ENCODE data around the gene NAV3. TPM values are rescaled to one million over a fixed set of nuclear protein-coding genes. Genes with fewer than 3 reads are reported as not detected.

Gene NAV3
- total RNA-seq, 1 donor from 2014 or later = 8.1 TPM

DNA sequence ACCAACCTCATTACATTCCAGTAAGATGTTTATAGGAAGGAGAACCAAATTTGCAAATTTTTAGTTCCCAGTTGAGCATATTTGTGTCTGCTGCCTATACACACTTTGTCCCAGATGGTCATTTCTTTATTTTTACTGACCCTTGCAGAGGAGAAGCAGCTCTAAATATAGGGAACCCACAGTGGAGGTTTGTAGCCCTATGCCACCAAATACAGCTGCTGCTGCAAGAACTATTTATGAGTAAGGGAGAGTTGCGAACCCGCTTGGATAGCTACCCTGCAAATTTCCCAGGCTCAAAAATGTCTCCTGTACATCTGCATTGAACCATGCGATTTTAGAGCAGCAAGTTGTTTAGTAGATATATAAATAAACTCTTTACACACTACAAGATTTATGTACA, 48.2 kb downstream of the NAV3 start:
- Mint-ChIP-seq H3K9me3 (ENCODE audit: unreplicated experiment) (no peaks in the 10 kb centered on the region), H3K4me3 (ENCODE audit: unreplicated experiment) (no peak overlapping the region), H3K36me3 (ENCODE audit: unreplicated experiment) (no peaks in the 10 kb centered on the region), H3K27me3 (ENCODE audit: unreplicated experiment) (peaks cover 33% of the 10 kb centered on the region), H3K27ac (ENCODE audit: unreplicated experiment) (no peak overlapping the region), H3K4me1 (ENCODE audit: unreplicated experiment) (no peaks in the 10 kb centered on the region)
- TF ChIP-seq, protein P1, sequence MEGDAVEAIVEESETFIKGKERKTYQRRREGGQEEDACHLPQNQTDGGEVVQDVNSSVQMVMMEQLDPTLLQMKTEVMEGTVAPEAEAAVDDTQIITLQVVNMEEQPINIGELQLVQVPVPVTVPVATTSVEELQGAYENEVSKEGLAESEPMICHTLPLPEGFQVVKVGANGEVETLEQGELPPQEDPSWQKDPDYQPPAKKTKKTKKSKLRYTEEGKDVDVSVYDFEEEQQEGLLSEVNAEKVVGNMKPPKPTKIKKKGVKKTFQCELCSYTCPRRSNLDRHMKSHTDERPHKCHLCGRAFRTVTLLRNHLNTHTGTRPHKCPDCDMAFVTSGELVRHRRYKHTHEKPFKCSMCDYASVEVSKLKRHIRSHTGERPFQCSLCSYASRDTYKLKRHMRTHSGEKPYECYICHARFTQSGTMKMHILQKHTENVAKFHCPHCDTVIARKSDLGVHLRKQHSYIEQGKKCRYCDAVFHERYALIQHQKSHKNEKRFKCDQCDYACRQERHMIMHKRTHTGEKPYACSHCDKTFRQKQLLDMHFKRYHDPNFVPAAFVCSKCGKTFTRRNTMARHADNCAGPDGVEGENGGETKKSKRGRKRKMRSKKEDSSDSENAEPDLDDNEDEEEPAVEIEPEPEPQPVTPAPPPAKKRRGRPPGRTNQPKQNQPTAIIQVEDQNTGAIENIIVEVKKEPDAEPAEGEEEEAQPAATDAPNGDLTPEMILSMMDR (IDR thresholded peaks at IDR 0.05) = no peak
- DNase-seq (ENCODE audit: extremely low spot score, unreplicated experiment) = no peak

DNA sequence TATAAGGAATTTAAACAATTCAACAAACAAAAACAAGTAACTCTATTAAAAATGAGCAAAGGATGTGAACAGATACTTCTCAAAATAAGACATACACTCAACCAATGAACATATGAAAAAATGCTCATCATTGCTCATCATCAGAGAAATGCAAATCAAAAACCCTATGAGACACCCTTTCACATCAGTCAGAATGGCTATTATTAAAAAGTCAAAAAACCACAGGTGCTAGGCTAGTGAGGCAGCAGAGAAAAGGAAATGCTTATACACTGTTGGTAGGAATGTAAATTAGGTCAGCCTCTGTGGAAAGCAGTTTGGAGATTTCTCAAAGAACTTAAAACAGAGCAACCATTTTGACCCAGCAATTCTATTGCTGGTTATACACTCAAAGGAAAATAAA, 52.0 kb downstream of the NAV3 start:
- peaks cover 36% of the 10 kb centered on the region for H3K27me3 Mint-ChIP-seq (ENCODE audit: unreplicated experiment)
- no peaks in the 10 kb centered on the region for H3K4me1 Mint-ChIP-seq (ENCODE audit: unreplicated experiment)
- H3K27ac Mint-ChIP-seq (ENCODE audit: unreplicated experiment) = no peak overlapping the region
- no peak overlapping the region for H3K4me3 Mint-ChIP-seq (ENCODE audit: unreplicated experiment)
- no peak for DNase-seq (ENCODE audit: extremely low spot score, unreplicated experiment)
- H3K36me3 Mint-ChIP-seq (ENCODE audit: unreplicated experiment) = no peaks in the 10 kb centered on the region
- H3K9me3 Mint-ChIP-seq (ENCODE audit: unreplicated experiment) = no peaks in the 10 kb centered on the region
- TF ChIP-seq, protein P1 (IDR thresholded peaks at IDR 0.05) = no peak

DNA sequence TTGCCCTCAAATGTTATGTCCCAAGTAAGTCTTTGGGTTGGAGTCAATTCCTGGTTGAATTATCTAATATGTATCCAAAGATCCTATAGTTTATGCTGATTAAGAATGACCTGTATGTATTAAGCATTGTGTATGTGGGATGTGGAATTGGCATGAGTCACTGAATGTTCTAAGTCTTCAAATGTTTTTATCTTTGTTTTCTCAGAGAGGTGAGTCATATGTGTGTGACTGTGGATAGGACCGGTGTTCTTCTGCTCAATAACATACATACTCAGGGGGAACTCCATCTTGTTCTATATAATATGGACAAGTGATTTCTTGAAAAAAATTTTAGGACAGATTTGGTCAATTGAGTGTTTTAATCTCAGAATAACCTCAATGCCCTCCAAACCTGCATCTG, 57.9 kb downstream of the NAV3 start:
- H3K36me3 Mint-ChIP-seq (ENCODE audit: unreplicated experiment) = no peaks in the 10 kb centered on the region
- no peak for DNase-seq (ENCODE audit: extremely low spot score, unreplicated experiment)

DNA sequence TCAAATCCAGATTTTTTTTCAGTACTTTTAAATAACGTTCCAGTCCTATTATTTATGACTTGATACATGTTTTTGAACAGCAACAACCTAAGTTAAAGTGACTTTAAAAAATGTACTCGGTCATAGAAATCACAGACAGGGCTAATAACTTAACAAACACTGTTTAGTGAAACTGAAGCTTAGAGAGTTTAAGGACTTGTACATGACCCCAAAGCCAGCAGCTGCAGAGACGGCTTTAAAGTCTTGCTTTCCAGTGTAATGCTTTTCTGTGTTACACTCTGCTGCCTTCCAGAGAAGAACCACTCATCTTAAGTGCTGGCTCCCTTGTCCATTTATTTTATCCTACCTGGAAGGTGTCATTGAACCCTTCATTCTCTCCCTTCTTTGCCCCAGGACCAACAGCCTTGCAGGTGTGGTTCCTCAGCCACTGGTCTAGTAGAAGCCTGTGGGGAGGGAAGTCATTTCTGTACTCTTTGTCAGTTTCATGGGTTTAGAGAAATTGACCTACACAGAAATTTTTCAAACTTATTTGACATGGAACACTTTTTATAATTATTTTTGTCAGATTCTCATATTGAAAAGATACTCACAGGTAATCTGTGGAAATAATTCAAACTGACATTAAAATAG, 60.9 kb downstream of the NAV3 start:
- H3K36me3 Mint-ChIP-seq (ENCODE audit: unreplicated experiment) = no peaks in the 10 kb centered on the region
- TF ChIP-seq, protein P1 (IDR thresholded peaks at IDR 0.05) = no peak
- H3K4me3 Mint-ChIP-seq (ENCODE audit: unreplicated experiment) = no peak overlapping the region
- DNase-seq (ENCODE audit: extremely low spot score, unreplicated experiment) = no peak
- H3K27ac Mint-ChIP-seq (ENCODE audit: unreplicated experiment) = no peak overlapping the region
- peaks cover 7% of the 10 kb centered on the region for H3K4me1 Mint-ChIP-seq (ENCODE audit: unreplicated experiment)
- H3K9me3 Mint-ChIP-seq (ENCODE audit: unreplicated experiment) = no peaks in the 10 kb centered on the region
- peaks cover 2% of the 10 kb centered on the region for H3K27me3 Mint-ChIP-seq (ENCODE audit: unreplicated experiment)

More for the DNA sequence above, 57.9 kb downstream of the NAV3 start:
- peaks cover 17% of the 10 kb centered on the region for H3K27me3 Mint-ChIP-seq (ENCODE audit: unreplicated experiment)
- no peak overlapping the region for H3K27ac Mint-ChIP-seq (ENCODE audit: unreplicated experiment)
- no peaks in the 10 kb centered on the region for H3K9me3 Mint-ChIP-seq (ENCODE audit: unreplicated experiment)
- H3K4me1 Mint-ChIP-seq (ENCODE audit: unreplicated experiment) = peaks cover 2% of the 10 kb centered on the region
- TF ChIP-seq, protein P1 (IDR thresholded peaks at IDR 0.05) = no peak
- no peak overlapping the region for H3K4me3 Mint-ChIP-seq (ENCODE audit: unreplicated experiment)

DNA sequence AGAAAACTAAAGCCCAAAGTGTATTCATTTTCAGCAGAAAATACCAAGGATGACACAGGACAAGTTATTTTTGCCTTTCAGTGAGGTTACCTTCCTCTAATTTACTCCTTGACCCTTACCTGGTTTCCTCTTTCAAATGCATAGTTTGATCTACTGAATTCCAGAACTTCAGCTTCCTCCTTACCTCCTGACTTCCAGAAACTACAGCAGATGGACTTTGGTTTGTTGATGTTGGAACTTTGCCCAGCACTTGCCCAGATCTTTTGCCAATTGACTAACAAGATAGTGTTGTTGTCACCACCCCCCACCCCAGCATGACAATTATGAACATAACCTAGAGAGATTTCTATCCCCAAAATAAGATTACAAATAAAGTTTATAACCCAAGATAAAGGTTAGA, 63.2 kb downstream of the NAV3 start:
- Mint-ChIP-seq H3K27me3 (ENCODE audit: unreplicated experiment) (peaks cover 2% of the 10 kb centered on the region), H3K27ac (ENCODE audit: unreplicated experiment) (no peak overlapping the region), H3K4me1 (ENCODE audit: unreplicated experiment) (peaks cover 7% of the 10 kb centered on the region), H3K36me3 (ENCODE audit: unreplicated experiment) (no peaks in the 10 kb centered on the region), H3K9me3 (ENCODE audit: unreplicated experiment) (no peaks in the 10 kb centered on the region), H3K4me3 (ENCODE audit: unreplicated experiment) (no peak overlapping the region)
- no peak for DNase-seq (ENCODE audit: extremely low spot score, unreplicated experiment)
- TF ChIP-seq, protein P1 (IDR thresholded peaks at IDR 0.05) = no peak
